HL-60 (cell line): Measurements from ENCODE around the gene ARMH1.
"Not testable (repeated sequence)": the region's sequence is repeated elsewhere in the genome, so short reads cannot be mapped to it uniquely, and the experiment has no call there.

Experiments used
- DNase-seq, 2 experiments: peaks; one replicate each; pipeline ENCODE4 v3.0.0-alpha.2; 2010 to 2020; ENCODE audit warnings: low read depth in 1 of 2, low spot score in 1 of 2
- H3K27ac ChIP-seq: fragments of 250-450 bp; sonication (Bioruptor Pico); replicated peaks from 2 replicates; pipeline ENCODE4 v1.5.1; 2020; ENCODE audit warnings: mild to moderate bottlenecking, moderate library complexity
- H3K27me3 ChIP-seq: fragments of 250-450 bp; sonication (Bioruptor Pico); 2 replicates; pipeline ENCODE4 v1.5.1; 2021; ENCODE audit warnings: mild to moderate bottlenecking, moderate library complexity; ENCODE audit not compliant: insufficient read depth, poor library complexity, severe bottlenecking
- H3K4me3 ChIP-seq: replicated peaks from 2 replicates; pipeline ENCODE4 v1.5.1; 2011; ENCODE audit warnings: mild to moderate bottlenecking, control low read depth, low read length; ENCODE audit not compliant: insufficient read depth
- GABPA ChIP-seq: IDR thresholded peaks from 2 replicates; pipeline ENCODE4 v1.6.1; 2012; ENCODE audit warnings: low read depth
- POLR2AphosphoS5 ChIP-seq: IDR thresholded peaks from 2 replicates; pipeline ENCODE4 v1.6.1; 2012; ENCODE audit warnings: low read depth
- SPI1 ChIP-seq: IDR thresholded peaks from 2 replicates; pipeline ENCODE4 v1.6.1; 2012; ENCODE audit warnings: low read depth, mild to moderate bottlenecking, borderline replicate concordance
- TF ChIP-seq, protein P1 (sequence below): IDR thresholded peaks from one replicate; pipeline ENCODE4 v1.5.1; 2011; ENCODE audit warnings: low read length, control low read depth, inconsistent platforms; ENCODE audit not compliant: insufficient read depth
- TF ChIP-seq, protein P2 (sequence below): IDR thresholded peaks from 2 replicates; pipeline ENCODE4 v1.6.1; 2012; ENCODE audit warnings: low read depth; ENCODE audit not compliant: insufficient replicate concordance

ARMH1 gene

DNA sequence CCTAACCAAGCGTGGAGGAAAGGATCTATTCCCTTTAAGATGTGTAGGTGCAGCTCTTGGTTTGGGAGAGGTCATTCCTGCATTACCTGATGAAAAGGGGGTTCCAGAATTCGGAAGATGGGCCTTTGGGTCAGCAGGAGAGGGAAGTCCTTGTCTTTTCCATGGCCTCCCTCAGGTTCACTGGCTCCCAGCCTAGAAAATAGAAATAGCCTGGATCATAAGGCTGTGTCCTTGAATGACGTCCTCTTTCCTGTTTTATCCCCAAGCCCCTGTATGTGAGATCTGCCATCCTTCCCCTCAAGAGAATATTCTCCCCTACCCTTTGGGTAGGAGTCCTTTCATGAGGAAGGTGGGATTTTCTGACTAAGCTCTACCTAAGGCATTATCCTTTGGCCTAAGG lies 86.4 kb downstream of the ARMH1 start:
- Histone ChIP-seq H3K4me3 (no peak overlapping the region), H3K27ac (no peak overlapping the region), H3K27me3 (no peaks in the 10 kb centered on the region)
- no peak for DNase-seq
- TF ChIP-seq SPI1 (no peak), POLR2AphosphoS5 (no peak), GABPA (no peak)
- TF ChIP-seq, protein P1, sequence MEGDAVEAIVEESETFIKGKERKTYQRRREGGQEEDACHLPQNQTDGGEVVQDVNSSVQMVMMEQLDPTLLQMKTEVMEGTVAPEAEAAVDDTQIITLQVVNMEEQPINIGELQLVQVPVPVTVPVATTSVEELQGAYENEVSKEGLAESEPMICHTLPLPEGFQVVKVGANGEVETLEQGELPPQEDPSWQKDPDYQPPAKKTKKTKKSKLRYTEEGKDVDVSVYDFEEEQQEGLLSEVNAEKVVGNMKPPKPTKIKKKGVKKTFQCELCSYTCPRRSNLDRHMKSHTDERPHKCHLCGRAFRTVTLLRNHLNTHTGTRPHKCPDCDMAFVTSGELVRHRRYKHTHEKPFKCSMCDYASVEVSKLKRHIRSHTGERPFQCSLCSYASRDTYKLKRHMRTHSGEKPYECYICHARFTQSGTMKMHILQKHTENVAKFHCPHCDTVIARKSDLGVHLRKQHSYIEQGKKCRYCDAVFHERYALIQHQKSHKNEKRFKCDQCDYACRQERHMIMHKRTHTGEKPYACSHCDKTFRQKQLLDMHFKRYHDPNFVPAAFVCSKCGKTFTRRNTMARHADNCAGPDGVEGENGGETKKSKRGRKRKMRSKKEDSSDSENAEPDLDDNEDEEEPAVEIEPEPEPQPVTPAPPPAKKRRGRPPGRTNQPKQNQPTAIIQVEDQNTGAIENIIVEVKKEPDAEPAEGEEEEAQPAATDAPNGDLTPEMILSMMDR = no peak
- TF ChIP-seq, protein P2, sequence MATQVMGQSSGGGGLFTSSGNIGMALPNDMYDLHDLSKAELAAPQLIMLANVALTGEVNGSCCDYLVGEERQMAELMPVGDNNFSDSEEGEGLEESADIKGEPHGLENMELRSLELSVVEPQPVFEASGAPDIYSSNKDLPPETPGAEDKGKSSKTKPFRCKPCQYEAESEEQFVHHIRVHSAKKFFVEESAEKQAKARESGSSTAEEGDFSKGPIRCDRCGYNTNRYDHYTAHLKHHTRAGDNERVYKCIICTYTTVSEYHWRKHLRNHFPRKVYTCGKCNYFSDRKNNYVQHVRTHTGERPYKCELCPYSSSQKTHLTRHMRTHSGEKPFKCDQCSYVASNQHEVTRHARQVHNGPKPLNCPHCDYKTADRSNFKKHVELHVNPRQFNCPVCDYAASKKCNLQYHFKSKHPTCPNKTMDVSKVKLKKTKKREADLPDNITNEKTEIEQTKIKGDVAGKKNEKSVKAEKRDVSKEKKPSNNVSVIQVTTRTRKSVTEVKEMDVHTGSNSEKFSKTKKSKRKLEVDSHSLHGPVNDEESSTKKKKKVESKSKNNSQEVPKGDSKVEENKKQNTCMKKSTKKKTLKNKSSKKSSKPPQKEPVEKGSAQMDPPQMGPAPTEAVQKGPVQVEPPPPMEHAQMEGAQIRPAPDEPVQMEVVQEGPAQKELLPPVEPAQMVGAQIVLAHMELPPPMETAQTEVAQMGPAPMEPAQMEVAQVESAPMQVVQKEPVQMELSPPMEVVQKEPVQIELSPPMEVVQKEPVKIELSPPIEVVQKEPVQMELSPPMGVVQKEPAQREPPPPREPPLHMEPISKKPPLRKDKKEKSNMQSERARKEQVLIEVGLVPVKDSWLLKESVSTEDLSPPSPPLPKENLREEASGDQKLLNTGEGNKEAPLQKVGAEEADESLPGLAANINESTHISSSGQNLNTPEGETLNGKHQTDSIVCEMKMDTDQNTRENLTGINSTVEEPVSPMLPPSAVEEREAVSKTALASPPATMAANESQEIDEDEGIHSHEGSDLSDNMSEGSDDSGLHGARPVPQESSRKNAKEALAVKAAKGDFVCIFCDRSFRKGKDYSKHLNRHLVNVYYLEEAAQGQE = no peak

DNA sequence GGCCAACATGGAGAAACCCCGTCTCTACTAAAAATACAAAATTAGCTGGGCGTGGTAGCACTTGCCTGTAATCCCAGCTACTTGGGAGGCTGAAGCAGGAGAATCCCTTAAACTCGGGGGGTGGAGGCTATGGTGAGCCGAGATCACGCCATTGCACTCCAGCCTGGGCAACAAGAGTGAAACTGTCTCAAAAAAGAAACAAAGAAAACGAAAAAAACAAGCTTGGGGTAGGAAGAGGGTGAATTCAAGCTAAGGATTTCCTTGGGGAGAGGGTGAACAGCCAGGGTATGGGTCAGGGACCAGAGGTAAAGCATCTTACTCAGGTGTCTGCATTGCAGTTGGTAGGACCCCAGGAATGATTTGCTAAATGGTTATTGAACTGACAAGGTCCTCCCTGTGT lies 91.9 kb downstream of the ARMH1 start:
- not testable (repeated sequence) for DNase-seq, H3K27me3 ChIP-seq, H3K4me3 ChIP-seq, H3K27ac ChIP-seq
